HepG2 (cell line): Measurements from ENCODE around the gene NBPF4. TPM values are rescaled to one million over a fixed set of nuclear protein-coding genes. Genes with fewer than 3 reads are reported as not detected.

Experiments used
- ATAC-seq: fragments of 200-7000 bp; cut with Tn5 transposase; 3 replicates; pipeline ENCODE4 v1.9.1; 2020; ENCODE audit warnings: mild to moderate bottlenecking, moderate library complexity
- BruUV-seq: library from RNA; stranded (reverse); fragments of 400-500 nt; replicated peaks from 2 replicates; lab custom pipeline; 2021; lab: Mats Ljungman, UMichigan
- CTCF ChIA-PET: fragments of 300-600 bp; formaldehyde crosslinking; extraction: SDS; loops from one replicate; lab custom pipeline; 2021; ENCODE audit warnings: low total read pairs, inconsistent platforms, low intra/inter-chr PET ratio; lab: Yijun Ruan, JAX
- POLR2A ChIA-PET: fragments of 350-600 bp; sonication (Branson Sonifier 250); formaldehyde crosslinking; loops from one replicate; lab custom pipeline; 2020; ENCODE audit warnings: antibody characterized with exemption, inconsistent platforms; lab: Yijun Ruan, JAX
- DNase-seq: peaks from one replicate; pipeline ENCODE4 v3.0.0-alpha.2; 2015; ENCODE audit warnings: low spot score
- FAIRE-seq: peaks from 3 replicates; lab custom pipeline; 2011; peaks lifted over from hg19 to GRCh38; lab: Jason Lieb, UNC
- H2AFZ ChIP-seq: one replicate; pipeline ENCODE4 v1.6.1; 2011; ENCODE audit warnings: low read length, inconsistent platforms
- H3K27ac ChIP-seq: fragments of 300-600 bp; 3 replicates; pipeline ENCODE4 v1.8.0; 2011; ENCODE audit warnings: mixed run types, mild to moderate bottlenecking, mixed read lengths, low read length, inconsistent platforms; ENCODE audit not compliant: insufficient read depth; ENCODE audit errors: extremely low read length
- H3K27me3 ChIP-seq, 2 experiments: fragments of 200-600 bp in 1 of 2; 2 replicates in 1 of 2; 3 replicates in 1 of 2; pipeline versions ENCODE4 v1.6.0 to v1.8.0; 2011; ENCODE audit warnings: low read length in 2 of 2, mild to moderate bottlenecking in 2 of 2, moderate library complexity in 2 of 2, inconsistent platforms in 1 of 2; ENCODE audit not compliant: insufficient read depth in 2 of 2, control insufficient read depth in 1 of 2
- H3K36me3 ChIP-seq, 2 experiments: fragments of 200-600 bp in 1 of 2; replicated peaks in 1 of 2; 2 replicates in 1 of 2; 3 replicates in 1 of 2; pipeline versions ENCODE4 v1.5.1 to v1.8.0; 2011; ENCODE audit warnings: low read length in 2 of 2, inconsistent platforms in 1 of 2; ENCODE audit not compliant: insufficient read depth in 2 of 2, control insufficient read depth in 1 of 2
- H3K4me1 ChIP-seq: 2 replicates; pipeline ENCODE4 v1.5.1; 2012; ENCODE audit warnings: low read length, inconsistent platforms; ENCODE audit not compliant: insufficient read depth
- H3K4me2 ChIP-seq: 2 replicates; pipeline ENCODE4 v1.6.0; 2011; ENCODE audit warnings: low read depth, low read length, inconsistent platforms
- H3K4me3 ChIP-seq, 3 experiments: fragments of 200-600 bp in 1 of 3; sonication (generic), shearing (Covaris generic) in 1 of 3; replicated peaks in 1 of 3; 2 replicates each; pipeline ENCODE4 v1.5.1; 2011 to 2016; ENCODE audit warnings: low read length in 3 of 3, inconsistent platforms in 2 of 3, low read depth in 2 of 3, mild to moderate bottlenecking in 2 of 3, control low read depth in 1 of 3, mixed read lengths in 1 of 3; ENCODE audit not compliant: insufficient read depth in 1 of 3
- H3K79me2 ChIP-seq: one replicate; pipeline ENCODE4 v1.6.1; 2011; ENCODE audit warnings: low read length, inconsistent platforms; ENCODE audit not compliant: insufficient read depth
- H3K9ac ChIP-seq: 2 replicates; pipeline ENCODE4 v1.6.0; 2011; ENCODE audit warnings: mild to moderate bottlenecking, low read depth, low read length, inconsistent platforms; ENCODE audit not compliant: insufficient read depth
- H3K9me3 ChIP-seq: 2 replicates; pipeline ENCODE4 v1.5.1; 2012; ENCODE audit warnings: mild to moderate bottlenecking, low read length
- H4K20me1 ChIP-seq: 2 replicates; pipeline ENCODE4 v1.6.0; 2011; ENCODE audit warnings: inconsistent platforms, mild to moderate bottlenecking, low read length, moderate library complexity; ENCODE audit not compliant: insufficient read depth
- HNRNPLL ChIP-seq: fragments of 200-400 bp; formaldehyde crosslinking; IDR thresholded peaks from 2 replicates; pipeline ENCODE4 v1.6.1; 2017; ENCODE audit warnings: mild to moderate bottlenecking, low read depth, low read length; ENCODE audit not compliant: poor library complexity, severe bottlenecking
- HOXD1 ChIP-seq: sonication (generic); formaldehyde crosslinking; IDR thresholded peaks from 2 replicates; pipeline ENCODE4 v1.5.0; 2020; ENCODE audit warnings: missing genetic modification reagents
- KDM3A ChIP-seq: IDR thresholded peaks from 2 replicates; pipeline ENCODE4 v1.6.1; 2018; ENCODE audit warnings: low read depth, missing compliant biosample characterization
- MBD4 ChIP-seq: IDR thresholded peaks from 2 replicates; pipeline ENCODE4 v1.6.1; 2012; ENCODE audit warnings: low read length, inconsistent platforms, borderline replicate concordance
- PCBP2 ChIP-seq: fragments of 200-400 bp; formaldehyde crosslinking; optimal IDR thresholded peaks from 2 replicates; pipeline ENCODE3; 2018; ENCODE audit warnings: low read length, low read depth; ENCODE audit not compliant: poor library complexity, severe bottlenecking
- SUZ12 ChIP-seq: fragments of 150-350 bp; IDR thresholded peaks from 2 replicates; pipeline ENCODE4 v1.6.1; 2014; ENCODE audit warnings: low read depth, low read length
- ZBTB3 ChIP-seq: sonication (generic); formaldehyde crosslinking; IDR thresholded peaks from 2 replicates; pipeline ENCODE4 v1.4.0; 2020; ENCODE audit warnings: low read depth, mild to moderate bottlenecking, moderate library complexity, missing genetic modification reagents, borderline replicate concordance
- ZEB1 ChIP-seq: IDR thresholded peaks from 2 replicates; pipeline ENCODE4 v1.6.1; 2012; ENCODE audit warnings: mild to moderate bottlenecking, low read depth, inconsistent platforms; ENCODE audit not compliant: insufficient replicate concordance
- ZFP36L1 ChIP-seq: sonication (generic); formaldehyde crosslinking; IDR thresholded peaks from 2 replicates; pipeline ENCODE4 v1.8.0; 2022; ENCODE audit warnings: mild to moderate bottlenecking, missing genetic modification reagents, moderate library complexity
- ZFP82 ChIP-seq: sonication (generic); formaldehyde crosslinking; IDR thresholded peaks from 2 replicates; pipeline ENCODE4 v1.5.1; 2020; ENCODE audit warnings: mild to moderate bottlenecking, missing genetic modification reagents, borderline replicate concordance
- ZNF724P ChIP-seq: sonication (generic); formaldehyde crosslinking; IDR thresholded peaks from 2 replicates; pipeline ENCODE4 v1.8.0; 2022; ENCODE audit warnings: missing genetic modification reagents, borderline replicate concordance
- ZSCAN9 ChIP-seq: IDR thresholded peaks from 2 replicates; pipeline ENCODE4 v1.6.1; 2016; ENCODE audit warnings: borderline replicate concordance
- WGBS: methylation state at CpG from one replicate; pipeline ENCODE4 v1.1.6; 2017; ENCODE audit warnings: low lambda C conversion rate; 5-methylcytosine and 5-hydroxymethylcytosine counted together
- in situ Hi-C: cut with HindIII; loops from 2 replicates; pipeline ENCODE4 v1.10.0; 2017; ENCODE audit warnings: low pct_unique_long_range_greater_than_20kb; ENCODE audit not compliant: extremely low pct_ligation_motif_present
- intact Hi-C: fragments of 100-400 bp; cut with micrococcal nuclease; formaldehyde crosslinking; loops from one replicate; pipeline ENCODE4 v1.10.0; 2022; ENCODE audit not compliant: unreplicated experiment
- polyA plus RNA-seq, 8 experiments: library from polyadenylated mRNA; depleted of rRNA in 3 of 8; stranded (reverse) in 7 of 8; unstranded in 1 of 8; fragments of >200 nt; fragmentation: Illumina TruSeq in 4 of 8; extraction: Trizol in 4 of 8; gene quantifications; 2 replicates each; pipeline versions ENCODE4 v1.2.1 to v1.2.3, GENCODE V29; 2011 to 2016; ENCODE audit warnings: low read depth in 4 of 8, missing spikeins in 1 of 8, mixed read lengths in 1 of 8; ENCODE audit not compliant: insufficient read depth in 1 of 8
- total RNA-seq, 5 experiments: library from RNA; depleted of rRNA; stranded (reverse); fragments of >200 nt; fragmentation: Illumina TruSeq; extraction: Trizol; gene quantifications; 2 replicates each; pipeline ENCODE4 v1.2.3, GENCODE V29; 2016; ENCODE audit warnings: low read depth in 1 of 5
- TF ChIP-seq, protein P1 (sequence below): sonication (generic); formaldehyde crosslinking; IDR thresholded peaks from 2 replicates; pipeline ENCODE4 v1.5.0; 2020; ENCODE audit warnings: mild to moderate bottlenecking, missing genetic modification reagents, borderline replicate concordance
- TF ChIP-seq, protein P2 (sequence below): sonication (generic); formaldehyde crosslinking; IDR thresholded peaks from 2 replicates; pipeline ENCODE4 v1.8.1; 2023; ENCODE audit warnings: missing genetic modification reagents, inconsistent platforms, borderline replicate concordance

NBPF4 gene
- total and polyA plus RNA-seq, 2 of the 13 experiments (the other 11 are each of a cell fraction or from before 2014, with no cell fraction given): not detected

DNA sequence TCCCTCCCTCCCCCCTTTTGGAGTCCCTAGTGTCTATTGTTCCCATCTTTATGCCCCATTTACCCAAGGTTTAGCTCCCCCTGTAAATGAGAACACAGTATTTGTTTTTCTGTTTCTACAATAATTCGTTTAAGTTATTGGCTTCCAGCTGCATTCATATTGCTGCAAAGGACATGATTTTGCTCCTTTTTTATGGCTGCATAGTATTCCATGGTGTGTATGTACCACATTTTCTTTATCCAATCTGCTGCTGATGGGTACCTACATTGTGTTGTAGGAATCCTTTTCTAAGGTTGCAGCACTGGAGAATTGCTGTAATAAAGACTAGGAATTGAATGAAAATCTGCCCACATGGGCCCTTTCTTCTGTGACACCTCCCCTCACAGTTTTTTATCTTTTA lies 50.5 kb downstream of the NBPF4 start:
- POLR2A ChIA-PET: no interaction called here
- no peaks in the 10 kb centered on the region for H4K20me1 ChIP-seq
- H3K79me2 ChIP-seq: no peaks in the 10 kb centered on the region
- WGBS: 50% methylated on average over 1 of the region's 1 CpG
- CTCF ChIA-PET: no interaction called here
- H3K4me2 ChIP-seq: no peak overlapping the region
- intact Hi-C loops (no loop called here), in situ Hi-C loops (no loop called here)
- no peak overlapping the region for H3K27ac ChIP-seq
- 0 out of 2 replicates have a peak, but pooled peaks cover 7% of the 10 kb centered on the region for H3K4me1 ChIP-seq
- no peak overlapping the region for H2AFZ ChIP-seq
- BruUV-seq: no TSS peak
- FAIRE-seq (no peak), ATAC-seq (no peak), DNase-seq (no peak)
- no peaks in the 10 kb centered on the region for H3K27me3 ChIP-seq
- no peak for TF ChIP-seq KDM3A (CRISPR knock-in tag)
- TF ChIP-seq ZFP82 (CRISPR knock-in tag): no peak
- no peak for TF ChIP-seq ZSCAN9 (CRISPR knock-in tag)
- TF ChIP-seq, protein P1, sequence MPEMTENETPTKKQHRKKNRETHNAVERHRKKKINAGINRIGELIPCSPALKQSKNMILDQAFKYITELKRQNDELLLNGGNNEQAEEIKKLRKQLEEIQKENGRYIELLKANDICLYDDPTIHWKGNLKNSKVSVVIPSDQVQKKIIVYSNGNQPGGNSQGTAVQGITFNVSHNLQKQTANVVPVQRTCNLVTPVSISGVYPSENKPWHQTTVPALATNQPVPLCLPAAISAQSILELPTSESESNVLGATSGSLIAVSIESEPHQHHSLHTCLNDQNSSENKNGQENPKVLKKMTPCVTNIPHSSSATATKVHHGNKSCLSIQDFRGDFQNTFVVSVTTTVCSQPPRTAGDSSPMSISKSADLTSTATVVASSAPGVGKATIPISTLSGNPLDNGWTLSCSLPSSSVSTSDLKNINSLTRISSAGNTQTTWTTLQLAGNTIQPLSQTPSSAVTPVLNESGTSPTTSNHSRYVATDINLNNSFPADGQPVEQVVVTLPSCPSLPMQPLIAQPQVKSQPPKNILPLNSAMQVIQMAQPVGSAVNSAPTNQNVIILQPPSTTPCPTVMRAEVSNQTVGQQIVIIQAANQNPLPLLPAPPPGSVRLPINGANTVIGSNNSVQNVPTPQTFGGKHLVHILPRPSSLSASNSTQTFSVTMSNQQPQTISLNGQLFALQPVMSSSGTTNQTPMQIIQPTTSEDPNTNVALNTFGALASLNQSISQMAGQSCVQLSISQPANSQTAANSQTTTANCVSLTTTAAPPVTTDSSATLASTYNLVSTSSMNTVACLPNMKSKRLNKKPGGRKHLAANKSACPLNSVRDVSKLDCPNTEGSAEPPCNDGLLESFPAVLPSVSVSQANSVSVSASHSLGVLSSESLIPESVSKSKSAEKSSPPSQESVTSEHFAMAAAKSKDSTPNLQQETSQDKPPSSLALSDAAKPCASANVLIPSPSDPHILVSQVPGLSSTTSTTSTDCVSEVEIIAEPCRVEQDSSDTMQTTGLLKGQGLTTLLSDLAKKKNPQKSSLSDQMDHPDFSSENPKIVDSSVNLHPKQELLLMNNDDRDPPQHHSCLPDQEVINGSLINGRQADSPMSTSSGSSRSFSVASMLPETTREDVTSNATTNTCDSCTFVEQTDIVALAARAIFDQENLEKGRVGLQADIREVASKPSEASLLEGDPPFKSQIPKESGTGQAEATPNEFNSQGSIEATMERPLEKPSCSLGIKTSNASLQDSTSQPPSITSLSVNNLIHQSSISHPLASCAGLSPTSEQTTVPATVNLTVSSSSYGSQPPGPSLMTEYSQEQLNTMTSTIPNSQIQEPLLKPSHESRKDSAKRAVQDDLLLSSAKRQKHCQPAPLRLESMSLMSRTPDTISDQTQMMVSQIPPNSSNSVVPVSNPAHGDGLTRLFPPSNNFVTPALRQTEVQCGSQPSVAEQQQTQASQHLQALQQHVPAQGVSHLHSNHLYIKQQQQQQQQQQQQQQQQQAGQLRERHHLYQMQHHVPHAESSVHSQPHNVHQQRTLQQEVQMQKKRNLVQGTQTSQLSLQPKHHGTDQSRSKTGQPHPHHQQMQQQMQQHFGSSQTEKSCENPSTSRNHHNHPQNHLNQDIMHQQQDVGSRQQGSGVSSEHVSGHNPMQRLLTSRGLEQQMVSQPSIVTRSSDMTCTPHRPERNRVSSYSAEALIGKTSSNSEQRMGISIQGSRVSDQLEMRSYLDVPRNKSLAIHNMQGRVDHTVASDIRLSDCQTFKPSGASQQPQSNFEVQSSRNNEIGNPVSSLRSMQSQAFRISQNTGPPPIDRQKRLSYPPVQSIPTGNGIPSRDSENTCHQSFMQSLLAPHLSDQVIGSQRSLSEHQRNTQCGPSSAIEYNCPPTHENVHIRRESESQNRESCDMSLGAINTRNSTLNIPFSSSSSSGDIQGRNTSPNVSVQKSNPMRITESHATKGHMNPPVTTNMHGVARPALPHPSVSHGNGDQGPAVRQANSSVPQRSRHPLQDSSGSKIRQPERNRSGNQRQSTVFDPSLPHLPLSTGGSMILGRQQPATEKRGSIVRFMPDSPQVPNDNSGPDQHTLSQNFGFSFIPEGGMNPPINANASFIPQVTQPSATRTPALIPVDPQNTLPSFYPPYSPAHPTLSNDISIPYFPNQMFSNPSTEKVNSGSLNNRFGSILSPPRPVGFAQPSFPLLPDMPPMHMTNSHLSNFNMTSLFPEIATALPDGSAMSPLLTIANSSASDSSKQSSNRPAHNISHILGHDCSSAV (CRISPR knock-in tag): no peak
- no peak for TF ChIP-seq ZBTB3
- TF ChIP-seq PCBP2: no peak
- TF ChIP-seq ZEB1: no peak
- no peak for TF ChIP-seq HNRNPLL
- TF ChIP-seq ZNF724P (CRISPR knock-in tag): no peak
- no peak for TF ChIP-seq MBD4
- no peak for TF ChIP-seq HOXD1
- no peak for TF ChIP-seq ZFP36L1
- no peak for TF ChIP-seq SUZ12
- TF ChIP-seq, protein P2, sequence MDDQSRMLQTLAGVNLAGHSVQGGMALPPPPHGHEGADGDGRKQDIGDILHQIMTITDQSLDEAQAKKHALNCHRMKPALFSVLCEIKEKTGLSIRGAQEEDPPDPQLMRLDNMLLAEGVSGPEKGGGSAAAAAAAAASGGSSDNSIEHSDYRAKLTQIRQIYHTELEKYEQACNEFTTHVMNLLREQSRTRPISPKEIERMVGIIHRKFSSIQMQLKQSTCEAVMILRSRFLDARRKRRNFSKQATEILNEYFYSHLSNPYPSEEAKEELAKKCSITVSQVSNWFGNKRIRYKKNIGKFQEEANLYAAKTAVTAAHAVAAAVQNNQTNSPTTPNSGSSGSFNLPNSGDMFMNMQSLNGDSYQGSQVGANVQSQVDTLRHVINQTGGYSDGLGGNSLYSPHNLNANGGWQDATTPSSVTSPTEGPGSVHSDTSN: no peak
- H3K36me3 ChIP-seq: 0 out of 5 replicates have a peak, but pooled peaks cover 0 to 7% of the 10 kb centered on the region in 2 experiments
- no peak overlapping the region for H3K4me3 ChIP-seq
- H3K9me3 ChIP-seq: peaks cover 5% of the 10 kb centered on the region; the same call in 1 of the 2 replicates
- no peak overlapping the region for H3K9ac ChIP-seq
